ENCODE data around the gene IKBKG. TPM values are rescaled to one million over a fixed set of nuclear protein-coding genes. Genes with fewer than 3 reads are reported as not detected.
"Not testable (repeated sequence)": the region's sequence is repeated elsewhere in the genome, so short reads cannot be mapped to it uniquely, and the experiment has no call there.

IKBKG gene
- total and polyA plus RNA-seq, 2 of the 8 experiments (the other 6 are each of a cell fraction or from before 2014, with no cell fraction given), result 17.5 to 18.1 TPM

GRCh38 chrX:154558060-154558690 lies 10.8 kb downstream of the IKBKG start:
- H3K79me1 ChIP-seq (ENCODE audit: low read depth, low read length); H3K56ac ChIP-seq (replicated peaks; ENCODE audit: insufficient read length, low read depth, low read length); H3K27me3 ChIP-seq (replicated peaks in 1 of 4; ENCODE audit: control insufficient read depth in 3 of 4, extremely low read depth in 1 of 4, insufficient read depth in 3 of 4, low read length in 3 of 4); H3K23me2 ChIP-seq (ENCODE audit: low read depth, low read length); H3K27ac ChIP-seq (ENCODE audit: low read depth, low read length); H3K18ac ChIP-seq (ENCODE audit: extremely low read depth, low read length); H3K23ac ChIP-seq (ENCODE audit: insufficient read length); CTCF ChIA-PET (ENCODE audit: partially characterized antibody); H2BK20ac ChIP-seq (ENCODE audit: low read length); H3K9me3 ChIP-seq (ENCODE audit: insufficient read depth in 2 of 2, low read depth in 1 of 2, low read length in 1 of 2); H2BK5ac ChIP-seq (ENCODE audit: low read depth, low read length); H2BK120ac ChIP-seq (replicated peaks; ENCODE audit: low read depth, low read length); H3K14ac ChIP-seq (ENCODE audit: insufficient read length); H4K8ac ChIP-seq (ENCODE audit: extremely low read depth, insufficient read depth, low read length); H4K20me1 ChIP-seq (replicated peaks in 1 of 2; ENCODE audit: control insufficient read depth in 1 of 2, insufficient read depth in 2 of 2, low read length in 2 of 2); H2BK12ac ChIP-seq (ENCODE audit: low read depth, low read length); H3K36me3 ChIP-seq (ENCODE audit: control insufficient read depth in 2 of 4, insufficient read depth in 4 of 4, low read length in 3 of 4); H2BK15ac ChIP-seq (ENCODE audit: low read length); H3K4ac ChIP-seq (replicated peaks; ENCODE audit: insufficient read length, low read depth, low read length); DNase-seq (ENCODE audit: low read depth in 1 of 2, low spot score in 2 of 2); H4K5ac ChIP-seq (ENCODE audit: insufficient read length, low read depth, low read length); FAIRE-seq; H3K4me2 ChIP-seq (ENCODE audit: insufficient read depth in 1 of 2, low read depth in 2 of 2, low read length in 2 of 2); H3K4me3 ChIP-seq (ENCODE audit: extremely low read depth in 1 of 4, insufficient read depth in 2 of 4, low read depth in 3 of 4, low read length in 4 of 4); POLR2A ChIA-PET (ENCODE audit: partially characterized antibody); H2AFZ ChIP-seq (ENCODE audit: low read length); H3K79me2 ChIP-seq (ENCODE audit: control insufficient read depth in 1 of 2, insufficient read depth in 2 of 2, low read length in 2 of 2); H4K91ac ChIP-seq (replicated peaks; ENCODE audit: insufficient read length, low read length); H2AK5ac ChIP-seq (ENCODE audit: low read depth, low read length); H3K9ac ChIP-seq (replicated peaks in 1 of 4; ENCODE audit: extremely low read depth in 1 of 4, low read depth in 3 of 4, low read length in 3 of 4); H3K4me1 ChIP-seq (replicated peaks in 1 of 4; ENCODE audit: control insufficient read depth in 3 of 4, insufficient read depth in 4 of 4, low read length in 3 of 4): not testable (repeated sequence)
- 88% methylated on average over 4 of the region's 24 CpGs; no CpG with 5 or more reads in 1 of the 2 experiments for WGBS, 2 experiments (ENCODE audit: extremely low coverage in 1 of 2, insufficient coverage in 1 of 2, insufficient read length in 1 of 2, insufficient replicate concordance in 2 of 2, low coverage in 1 of 2, low lambda C conversion rate in 2 of 2, missing lambda C conversion rate in 1 of 2)

DNA sequence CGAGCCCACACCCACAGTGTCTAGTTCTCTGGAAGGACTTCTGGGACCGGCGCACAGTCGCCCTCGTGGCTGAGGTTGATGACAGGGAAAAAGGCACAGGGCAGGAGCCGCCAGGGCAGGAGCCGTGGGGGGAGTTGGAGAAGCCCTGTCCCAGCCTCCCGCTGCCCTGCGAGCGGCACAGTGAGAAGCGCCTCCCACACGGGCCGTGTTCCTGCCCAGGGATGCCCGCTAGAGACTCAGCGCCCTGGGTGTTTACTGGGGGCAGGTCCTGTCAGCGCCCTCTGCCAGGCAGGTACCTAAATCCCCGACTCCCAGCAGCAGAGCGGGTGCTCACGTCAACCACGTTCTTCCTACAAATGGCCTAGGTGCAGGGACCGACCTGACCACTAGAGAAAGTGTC lies 11.5 kb downstream of the IKBKG start:
- FAIRE-seq; H2BK120ac ChIP-seq (replicated peaks; ENCODE audit: low read depth, low read length); H2AK5ac ChIP-seq (ENCODE audit: low read depth, low read length); H3K56ac ChIP-seq (replicated peaks; ENCODE audit: insufficient read length, low read depth, low read length); H3K79me2 ChIP-seq (ENCODE audit: control insufficient read depth in 1 of 2, insufficient read depth in 2 of 2, low read length in 2 of 2); H2BK20ac ChIP-seq (ENCODE audit: low read length); H2BK12ac ChIP-seq (ENCODE audit: low read depth, low read length); H2AFZ ChIP-seq (ENCODE audit: low read length); H3K9me3 ChIP-seq (ENCODE audit: insufficient read depth in 2 of 2, low read depth in 1 of 2, low read length in 1 of 2); H3K27ac ChIP-seq (ENCODE audit: low read depth, low read length); H3K23me2 ChIP-seq (ENCODE audit: low read depth, low read length); H3K36me3 ChIP-seq (ENCODE audit: control insufficient read depth in 2 of 4, insufficient read depth in 4 of 4, low read length in 3 of 4); H3K27me3 ChIP-seq (replicated peaks in 1 of 4; ENCODE audit: control insufficient read depth in 3 of 4, extremely low read depth in 1 of 4, insufficient read depth in 3 of 4, low read length in 3 of 4); H4K5ac ChIP-seq (ENCODE audit: insufficient read length, low read depth, low read length); H3K18ac ChIP-seq (ENCODE audit: extremely low read depth, low read length); H4K91ac ChIP-seq (replicated peaks; ENCODE audit: insufficient read length, low read length); H2BK15ac ChIP-seq (ENCODE audit: low read length); H4K8ac ChIP-seq (ENCODE audit: extremely low read depth, insufficient read depth, low read length); H3K4ac ChIP-seq (replicated peaks; ENCODE audit: insufficient read length, low read depth, low read length); H3K14ac ChIP-seq (ENCODE audit: insufficient read length); H4K20me1 ChIP-seq (replicated peaks in 1 of 2; ENCODE audit: control insufficient read depth in 1 of 2, insufficient read depth in 2 of 2, low read length in 2 of 2); H2BK5ac ChIP-seq (ENCODE audit: low read depth, low read length); H3K4me1 ChIP-seq (replicated peaks in 1 of 4; ENCODE audit: control insufficient read depth in 3 of 4, insufficient read depth in 4 of 4, low read length in 3 of 4); CTCF ChIA-PET (ENCODE audit: partially characterized antibody); POLR2A ChIA-PET (ENCODE audit: partially characterized antibody); H3K9ac ChIP-seq (replicated peaks in 1 of 4; ENCODE audit: extremely low read depth in 1 of 4, low read depth in 3 of 4, low read length in 3 of 4); DNase-seq (ENCODE audit: low read depth in 1 of 2, low spot score in 2 of 2); H3K79me1 ChIP-seq (ENCODE audit: low read depth, low read length); H3K4me2 ChIP-seq (ENCODE audit: insufficient read depth in 1 of 2, low read depth in 2 of 2, low read length in 2 of 2); H3K4me3 ChIP-seq (ENCODE audit: extremely low read depth in 1 of 4, insufficient read depth in 2 of 4, low read depth in 3 of 4, low read length in 4 of 4); H3K23ac ChIP-seq (ENCODE audit: insufficient read length): not testable (repeated sequence)
- no CpG with 5 or more reads among the region's 21 CpGs for WGBS, 2 experiments (ENCODE audit: extremely low coverage in 1 of 2, insufficient coverage in 1 of 2, insufficient read length in 1 of 2, insufficient replicate concordance in 2 of 2, low coverage in 1 of 2, low lambda C conversion rate in 2 of 2, missing lambda C conversion rate in 1 of 2)

All from H1 (cell line).